NCI-H1417 (cell line): Measurements from ENCODE around the gene ROR2.
A peak's percentile ranks its signal among the peaks of the same experiment; 100 is the strongest.

Source experiments
- DNase-seq, 3 experiments: peaks; one replicate each; lab custom pipeline; 2025; lab: John Stamatoyannopoulos, UW

The ROR2 gene

DNA sequence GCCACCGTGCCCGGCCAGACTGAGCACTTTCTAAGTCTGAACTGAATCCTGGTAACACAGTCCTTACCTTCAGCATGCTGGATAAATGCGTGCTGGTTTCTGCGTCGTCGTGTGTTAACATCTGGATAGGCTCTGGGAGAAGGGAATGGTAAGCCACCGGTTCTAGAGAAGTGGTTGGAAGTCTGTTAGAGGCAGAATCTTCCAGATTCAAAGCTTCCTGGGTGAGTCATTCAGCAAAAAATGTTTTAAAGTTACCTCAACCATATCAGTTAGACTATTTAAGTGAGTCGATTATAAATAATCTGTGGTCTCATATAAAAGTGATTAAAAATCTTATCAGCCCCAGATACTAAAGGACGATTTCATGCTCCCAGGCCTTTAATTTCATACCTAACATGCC, 269.9 kb downstream of the ROR2 start:
- DNase-seq, result no peak

DNA sequence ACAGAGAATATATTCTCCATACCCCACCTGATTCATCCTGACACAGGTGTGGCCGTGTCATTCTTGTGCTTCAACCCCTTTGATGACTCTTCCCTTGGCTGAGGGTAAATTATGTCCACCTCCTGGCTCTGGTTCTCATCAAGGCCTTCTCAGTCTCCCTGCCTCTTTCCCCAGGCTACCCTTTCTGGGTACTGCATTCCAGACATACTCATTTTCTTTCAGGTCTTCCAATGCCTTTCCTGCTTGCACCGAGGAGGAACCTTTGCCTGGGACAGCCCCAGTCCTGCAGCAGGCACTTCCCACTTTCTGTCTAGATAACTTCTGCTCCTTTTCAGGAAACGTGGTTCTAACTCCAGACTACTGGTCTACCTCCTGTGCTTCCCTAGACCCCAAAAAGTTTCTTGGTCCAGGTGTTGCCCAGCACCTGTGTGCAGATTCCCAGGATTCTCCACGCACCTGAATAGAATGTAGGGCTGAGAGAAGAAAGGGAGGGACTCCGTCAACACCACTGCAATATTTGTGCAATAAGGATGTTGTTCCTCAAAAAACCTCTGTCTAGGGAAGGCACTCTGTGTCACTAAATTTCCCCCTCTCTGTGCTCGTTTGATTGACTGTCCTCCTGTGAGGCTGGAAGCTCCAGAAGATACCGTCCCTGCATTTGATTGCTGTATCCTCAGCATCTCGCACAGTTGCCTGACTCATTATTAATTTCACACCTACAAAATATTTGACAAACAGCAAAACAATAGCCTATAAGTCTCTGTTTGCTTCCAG, 271.0 kb downstream of the ROR2 start:
- DNase-seq, result no peak

DNA sequence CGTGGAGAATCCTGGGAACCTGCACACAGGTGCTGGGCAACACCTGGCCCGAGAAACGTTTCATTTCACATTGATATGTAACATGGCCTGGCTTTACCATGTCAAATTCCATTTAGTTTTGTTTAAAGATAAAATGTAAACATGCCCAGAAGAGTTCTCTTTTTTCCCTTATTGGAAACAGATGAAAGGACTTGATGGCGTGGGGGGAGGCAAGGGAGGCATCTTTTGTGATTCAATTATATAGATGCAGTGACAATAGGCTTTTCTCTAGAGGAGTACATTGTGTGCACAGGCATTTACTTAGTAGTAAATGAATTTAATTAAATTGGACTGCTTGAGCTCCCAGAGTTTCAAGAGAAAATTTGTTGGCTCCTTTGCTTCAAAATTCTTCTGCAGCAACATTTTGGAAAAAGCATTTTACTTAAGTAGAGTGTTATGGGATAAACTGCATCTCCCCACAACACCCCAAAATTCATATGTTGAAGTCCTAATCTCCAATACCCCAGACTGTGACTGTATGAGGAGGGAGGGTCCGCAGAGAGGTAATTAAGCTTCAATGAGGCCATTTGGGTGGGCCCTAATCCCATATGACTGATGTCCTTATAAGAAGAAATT, 272.1 kb downstream of the ROR2 start:
- DNase-seq, result peak in 1 of 3 experiments; percentile 31

DNA sequence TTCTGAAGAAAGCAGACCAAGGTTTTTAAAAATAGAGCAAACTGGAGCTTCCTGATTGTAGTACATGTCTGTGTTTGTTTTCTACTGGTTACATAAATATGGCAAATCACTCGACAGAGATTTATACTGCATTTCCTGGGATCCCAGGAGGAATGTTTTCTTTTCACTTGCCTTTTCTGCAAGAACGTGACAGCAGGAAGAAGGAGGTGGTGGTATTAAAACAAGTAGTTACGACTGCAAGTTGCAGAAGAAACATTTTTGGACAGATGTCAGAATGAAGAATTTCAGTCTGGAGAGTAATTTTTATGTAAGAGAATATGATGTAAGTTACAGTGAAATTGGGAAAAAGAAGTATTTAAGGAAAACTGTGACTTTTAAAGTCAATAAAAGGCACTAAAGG, 272.7 kb downstream of the ROR2 start:
- DNase-seq, result no peak

DNA sequence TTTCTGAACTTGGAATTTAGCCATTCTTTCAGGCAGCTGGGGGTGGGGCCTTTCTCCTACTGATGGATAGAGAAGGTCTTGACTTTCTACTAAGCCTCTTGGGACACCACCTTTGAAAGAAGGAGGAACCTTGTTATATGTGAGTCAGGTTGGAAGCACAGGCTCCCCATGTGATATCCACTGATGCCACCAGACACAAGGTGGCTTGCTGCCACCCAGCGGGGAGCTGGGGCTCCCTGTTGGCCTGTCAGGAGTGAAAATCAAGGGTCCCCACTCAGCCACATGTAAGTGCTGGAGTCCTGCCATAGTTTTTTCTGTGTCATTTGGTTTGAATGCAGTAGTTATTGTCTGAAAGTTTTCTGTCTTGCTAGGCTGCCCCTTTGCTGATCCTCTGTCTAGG, 274.0 kb downstream of the ROR2 start:
- DNase-seq, result no peak

DNA sequence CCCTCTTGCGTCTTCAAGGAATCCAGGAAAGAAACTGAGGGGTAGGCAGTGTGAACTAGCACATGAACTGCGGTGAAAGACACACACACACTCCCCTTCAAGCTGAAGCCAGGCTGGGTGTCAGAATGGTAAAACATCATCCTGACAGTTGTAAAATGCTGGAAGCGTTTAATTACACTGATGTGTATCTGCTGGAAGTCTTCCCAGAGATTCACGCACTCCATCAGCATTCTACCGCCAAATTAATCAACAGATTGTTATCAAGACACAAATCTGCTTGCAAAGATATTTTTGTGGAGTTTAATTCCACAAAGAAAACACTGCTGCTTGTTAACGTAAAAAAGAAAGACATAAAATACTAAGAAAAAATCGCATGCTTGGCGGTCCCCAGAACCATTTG, 285.4 kb downstream of the ROR2 start:
- no peak for DNase-seq

DNA sequence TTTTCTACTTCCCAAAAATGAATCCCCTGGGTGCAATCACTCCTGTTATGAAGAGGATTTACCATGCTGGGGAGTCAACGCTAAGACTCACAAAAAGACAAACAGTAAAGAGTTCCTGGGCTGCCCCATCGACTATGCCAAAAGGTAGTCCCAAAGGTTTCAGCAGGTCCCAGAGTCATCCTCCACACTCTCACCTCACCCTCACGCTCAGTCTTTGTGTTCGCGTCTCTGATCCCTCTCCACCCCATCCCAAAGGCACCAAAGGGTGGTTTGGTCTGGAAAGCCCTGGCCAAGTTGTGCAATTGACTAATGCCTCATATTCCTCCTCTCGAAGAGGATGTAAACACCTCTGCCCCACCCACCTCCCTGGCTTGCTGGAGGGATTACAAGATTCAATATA, 286.2 kb downstream of the ROR2 start:
- DNase-seq, result no peak

DNA sequence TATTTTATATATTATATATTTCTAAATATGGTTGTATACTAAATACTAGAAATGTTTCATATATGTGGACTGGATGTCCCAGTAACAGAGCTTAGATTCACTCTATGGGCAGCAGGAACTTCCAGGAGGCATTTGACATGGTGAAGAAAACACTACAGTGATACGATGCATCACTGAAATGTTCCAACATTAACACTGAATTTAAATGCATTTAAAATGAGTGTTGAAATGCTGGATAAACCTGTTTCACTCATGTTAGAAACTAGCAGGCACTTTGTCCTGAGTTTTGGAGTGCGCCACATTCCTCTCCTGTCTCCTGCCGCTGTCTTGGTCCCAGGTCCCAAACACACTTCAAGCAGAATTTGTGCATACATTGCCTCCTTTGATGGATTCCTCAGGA, 288.6 kb downstream of the ROR2 start:
- DNase-seq, result no peak

DNA sequence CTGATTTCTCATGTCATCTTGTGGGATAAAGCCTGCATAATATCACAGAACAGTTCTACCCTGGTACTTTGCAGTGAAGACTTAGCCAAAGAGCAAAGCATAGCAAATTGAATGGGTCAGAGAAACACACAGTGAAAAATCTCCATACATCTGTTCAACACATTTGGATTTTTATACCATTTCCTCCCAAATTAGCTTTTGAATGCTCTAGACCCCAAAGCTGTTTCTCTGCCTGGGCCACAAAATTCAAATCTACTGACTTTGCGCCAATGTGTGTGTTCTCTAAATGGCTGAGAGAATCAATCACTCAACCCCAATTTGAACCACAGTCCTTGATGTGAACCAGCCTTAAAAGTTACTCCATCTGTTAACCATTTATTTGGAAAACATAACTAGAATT, 289.5 kb downstream of the ROR2 start:
- no peak for DNase-seq

DNA sequence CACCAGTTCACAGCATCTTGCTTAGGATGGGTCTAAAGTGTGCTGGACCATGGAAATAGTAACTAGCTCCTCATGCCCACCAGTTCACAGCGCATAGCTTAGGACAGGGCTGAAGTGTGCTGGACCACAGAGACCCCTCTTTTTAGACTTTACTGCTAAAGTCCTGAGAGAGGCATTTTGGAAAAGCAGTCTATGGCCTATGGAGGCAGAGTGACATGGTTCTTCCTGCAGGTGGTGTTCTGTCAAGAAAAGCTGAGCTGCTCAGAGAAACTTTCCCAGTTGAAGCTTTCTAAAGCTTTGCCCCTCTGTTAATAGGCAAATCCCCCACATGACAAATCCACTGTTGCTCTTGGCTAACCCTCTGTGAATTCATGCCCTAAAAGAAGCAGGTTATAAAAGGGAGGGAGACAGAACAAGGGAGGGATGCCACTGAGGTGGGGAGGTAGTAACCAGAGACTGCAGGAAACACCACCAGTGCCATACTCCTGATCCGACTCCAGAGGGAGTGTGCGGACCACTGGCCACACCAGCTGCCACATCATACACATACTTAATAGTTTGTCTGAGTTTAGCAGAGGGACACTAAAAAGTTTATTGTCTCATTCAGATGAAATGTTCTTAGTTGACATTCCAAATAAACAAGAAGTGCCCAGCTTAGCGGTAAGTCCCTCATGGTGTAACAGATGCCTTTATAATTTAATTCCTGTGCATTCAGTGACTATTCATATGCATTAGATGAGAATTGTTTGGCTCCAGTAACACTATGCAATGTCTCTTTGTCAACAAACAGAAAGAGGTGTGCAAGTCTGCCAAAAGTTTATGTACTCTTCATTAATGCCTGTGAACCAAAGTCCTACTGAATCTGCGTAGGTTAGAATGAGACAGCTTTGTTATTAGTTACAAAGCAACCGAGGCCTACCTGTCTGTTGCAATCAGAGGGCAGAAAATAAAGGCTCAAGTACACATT, 290.2 kb downstream of the ROR2 start:
- DNase-seq, result peak in 2 of 3 experiments; percentile 18 to 47

DNA sequence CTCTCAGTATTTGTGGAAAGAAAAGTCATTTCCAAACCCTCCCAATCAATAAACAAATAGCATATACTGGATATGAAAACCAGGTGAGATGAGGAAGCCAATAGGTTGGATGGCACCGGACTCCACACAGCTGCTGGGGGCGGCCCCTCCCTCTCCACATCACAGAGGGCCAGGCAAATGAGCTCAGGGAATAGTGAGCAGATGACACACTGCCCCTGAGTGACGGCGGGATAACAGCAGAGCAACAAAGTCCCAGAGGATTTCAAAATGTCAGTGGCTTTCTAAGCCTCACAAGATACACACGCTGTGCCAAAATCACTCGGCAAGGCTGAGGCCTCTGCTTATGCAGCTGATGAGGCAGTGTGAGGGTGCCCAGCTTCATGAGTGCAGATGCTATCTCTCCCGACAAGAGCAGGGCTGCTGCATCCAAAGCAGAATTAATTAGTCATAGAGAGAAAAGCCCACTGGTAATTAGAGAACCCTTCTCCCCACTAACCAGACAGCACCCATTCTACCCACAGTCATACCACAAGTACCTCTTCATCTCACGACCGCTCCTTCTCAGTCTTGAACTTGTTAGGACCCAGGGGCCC, 291.4 kb downstream of the ROR2 start:
- peak in 1 of 3 experiments; percentile 0 for DNase-seq

DNA sequence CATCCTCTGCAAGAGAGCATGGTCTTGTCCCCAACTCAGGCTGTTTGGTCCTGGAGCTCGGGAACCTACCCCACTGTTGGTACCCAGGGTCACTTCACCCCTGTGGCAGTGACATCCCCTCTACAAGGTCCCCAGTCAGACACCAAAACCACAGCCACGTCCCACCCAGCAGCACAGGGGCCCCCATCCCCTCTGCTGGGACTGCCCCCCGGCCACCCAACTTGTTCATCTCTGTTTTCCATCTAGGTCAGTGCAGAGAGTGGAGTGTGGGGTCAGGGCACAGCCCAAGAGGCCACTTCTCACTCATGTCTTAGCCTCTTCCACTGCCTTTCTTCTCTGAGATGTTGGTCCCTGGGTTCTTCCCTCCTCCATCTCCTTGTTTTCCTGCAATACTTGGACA, 292.5 kb downstream of the ROR2 start:
- no peak for DNase-seq

DNA sequence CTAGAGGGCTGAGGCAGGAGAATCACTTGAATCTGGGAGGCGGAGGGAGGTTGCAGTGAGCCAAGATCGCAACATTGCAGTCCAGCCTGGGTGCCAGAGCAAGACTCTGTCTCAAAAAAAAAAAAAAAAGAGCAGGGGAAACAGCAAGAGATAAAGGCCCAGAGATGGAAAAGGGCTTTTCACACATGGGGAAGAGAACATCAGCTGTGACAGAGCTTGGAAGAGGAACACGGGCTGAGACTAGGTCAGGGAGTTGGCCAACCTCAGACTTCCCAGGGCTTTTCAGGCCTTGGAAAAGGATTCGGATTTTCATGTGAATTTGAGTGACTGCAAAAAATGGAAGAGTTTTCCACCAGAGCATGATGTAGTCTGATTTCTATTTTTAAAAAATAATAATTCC, 294.4 kb downstream of the ROR2 start:
- no peak for DNase-seq

DNA sequence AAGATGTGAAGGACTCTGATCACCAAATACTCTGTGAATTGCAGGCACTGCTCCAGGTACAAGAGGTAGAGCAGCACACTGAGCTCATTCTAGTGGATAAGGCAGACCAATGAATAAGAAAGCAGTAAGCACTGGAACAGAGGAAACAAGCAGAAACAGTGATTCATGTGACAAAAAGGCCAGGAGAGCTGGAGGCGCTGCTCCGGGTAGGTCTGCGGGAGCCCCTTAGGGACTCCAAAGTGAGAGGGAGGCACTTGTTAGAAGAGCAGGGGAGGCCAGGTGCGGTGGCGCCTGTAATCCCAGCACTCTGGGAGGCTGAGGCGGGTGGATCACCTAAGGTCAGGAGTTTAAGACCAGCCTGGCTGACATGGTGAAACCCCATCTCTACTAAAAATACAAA, 294.8 kb downstream of the ROR2 start:
- no peak for DNase-seq

DNA sequence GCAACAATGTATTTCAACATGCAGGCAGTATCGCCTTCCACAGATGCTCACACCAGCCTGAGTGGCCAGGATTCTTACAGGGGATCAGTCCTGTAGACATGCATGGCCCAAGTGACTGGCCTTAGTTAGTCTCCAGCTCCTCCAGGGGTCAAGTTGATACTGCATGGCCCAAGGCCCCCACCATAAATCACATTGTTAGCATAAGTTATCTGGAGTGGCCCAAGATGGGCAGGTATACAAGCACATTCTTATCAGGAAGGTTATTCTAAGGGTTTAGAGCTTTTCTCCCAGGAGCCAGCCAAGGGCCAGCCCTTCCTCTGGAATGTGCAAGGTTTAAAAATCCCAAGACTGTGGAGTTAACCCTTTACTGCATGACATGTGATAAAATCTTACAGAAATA, 295.5 kb downstream of the ROR2 start:
- DNase-seq, result no peak

DNA sequence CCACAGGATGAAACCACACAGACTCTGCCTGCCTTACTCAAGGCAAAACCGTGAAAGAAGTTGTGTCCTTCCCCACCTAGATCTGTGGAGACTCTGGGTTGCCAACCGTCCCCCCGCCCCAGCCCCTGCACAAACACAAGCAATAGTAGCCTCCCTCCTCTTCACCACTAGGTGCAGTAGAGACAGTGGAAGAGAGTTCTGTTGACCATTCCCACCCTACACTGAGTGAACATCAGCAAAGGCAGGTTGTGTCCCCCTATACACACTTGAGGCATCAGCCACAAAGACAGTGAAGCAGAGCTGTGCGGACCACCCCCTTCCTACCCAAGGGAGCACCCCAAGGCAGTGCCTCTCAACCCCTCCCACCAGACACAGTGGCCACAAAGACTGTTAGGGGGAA, 302.7 kb downstream of the ROR2 start:
- no peak for DNase-seq

DNA sequence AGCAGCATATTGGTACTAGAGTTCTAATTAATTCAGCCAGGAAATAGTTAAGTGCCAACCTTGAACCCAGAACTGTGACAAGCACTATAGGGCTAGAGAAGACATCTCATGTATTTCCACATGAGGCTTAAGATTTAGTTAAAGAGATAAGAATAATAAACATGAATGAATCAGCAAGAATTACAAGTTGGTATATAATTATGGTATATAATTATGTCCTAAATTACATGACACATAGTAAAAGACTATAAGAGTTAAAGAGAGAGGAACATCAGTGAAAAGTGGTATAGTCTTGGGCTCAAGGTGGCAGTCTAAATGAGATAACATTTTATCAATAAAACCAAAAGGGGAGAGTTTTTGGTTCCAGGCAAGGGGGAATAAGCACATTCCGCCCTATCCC, 303.3 kb downstream of the ROR2 start:
- DNase-seq, result no peak

DNA sequence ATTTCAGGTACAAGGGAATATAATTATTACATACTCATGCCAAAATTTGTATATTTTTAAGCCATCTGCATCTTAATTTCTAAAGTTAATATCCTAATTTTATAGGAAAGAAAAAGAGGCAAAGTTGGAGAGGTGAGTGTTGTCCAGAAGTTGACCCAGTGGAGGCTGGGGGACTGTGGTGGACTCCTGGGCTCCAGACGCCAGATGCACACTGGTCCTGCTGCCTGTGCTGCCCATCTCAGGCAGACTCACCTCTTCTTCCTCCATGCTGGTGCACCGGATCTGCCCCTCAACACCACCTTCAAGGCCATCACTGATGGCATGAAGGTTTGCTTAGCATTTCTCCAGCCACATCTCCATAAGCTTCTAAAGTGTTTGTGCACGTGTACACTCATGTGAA, 305.6 kb downstream of the ROR2 start:
- no peak for DNase-seq

DNA sequence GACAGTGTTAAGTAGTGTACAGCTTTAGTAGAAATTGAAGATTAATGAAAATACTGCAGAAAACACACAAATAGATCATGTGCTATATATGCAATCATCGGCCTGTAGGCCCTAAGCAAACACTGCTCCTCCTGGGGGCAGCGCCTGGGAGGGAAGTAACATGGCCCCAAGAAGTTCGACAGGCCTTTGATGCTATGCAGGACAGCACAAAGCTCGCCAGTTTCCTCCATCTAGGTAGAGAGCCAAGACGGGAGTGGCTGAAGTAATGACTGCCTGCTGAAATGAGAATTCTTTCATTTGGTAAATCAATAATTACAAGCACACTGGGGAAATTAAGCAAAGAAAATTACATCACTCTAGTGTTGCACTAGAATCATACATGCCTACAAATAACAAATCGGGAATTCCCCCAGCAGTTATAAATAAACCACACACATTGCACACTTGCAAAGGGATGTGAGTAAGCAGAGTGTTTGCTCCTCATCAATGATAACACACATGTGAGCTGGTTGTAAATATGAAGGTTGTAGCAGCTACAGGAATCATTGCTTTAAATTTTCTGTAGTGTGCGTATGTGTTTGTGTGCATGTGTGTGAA, 306.4 kb downstream of the ROR2 start:
- DNase-seq, result no peak

DNA sequence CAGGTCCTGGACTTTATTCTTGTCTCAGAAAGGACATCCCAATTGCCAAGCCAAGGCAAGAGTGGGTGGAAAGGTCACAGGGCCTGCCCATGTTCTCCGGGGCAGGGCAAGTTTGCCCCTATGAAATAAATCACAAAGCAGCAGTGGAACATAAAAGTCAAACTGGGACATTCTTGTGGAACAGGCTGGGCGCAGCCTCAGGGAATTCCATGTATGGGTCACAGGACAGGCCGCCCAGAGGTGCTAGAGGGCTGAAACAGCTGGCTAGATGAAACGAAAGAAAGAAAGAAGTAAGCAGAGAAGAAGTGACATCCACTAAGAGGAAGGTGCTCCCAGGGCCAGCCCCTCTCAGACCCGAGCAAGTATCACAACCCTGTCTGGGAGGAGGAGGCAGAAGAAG, 307.3 kb downstream of the ROR2 start:
- no peak for DNase-seq

DNA sequence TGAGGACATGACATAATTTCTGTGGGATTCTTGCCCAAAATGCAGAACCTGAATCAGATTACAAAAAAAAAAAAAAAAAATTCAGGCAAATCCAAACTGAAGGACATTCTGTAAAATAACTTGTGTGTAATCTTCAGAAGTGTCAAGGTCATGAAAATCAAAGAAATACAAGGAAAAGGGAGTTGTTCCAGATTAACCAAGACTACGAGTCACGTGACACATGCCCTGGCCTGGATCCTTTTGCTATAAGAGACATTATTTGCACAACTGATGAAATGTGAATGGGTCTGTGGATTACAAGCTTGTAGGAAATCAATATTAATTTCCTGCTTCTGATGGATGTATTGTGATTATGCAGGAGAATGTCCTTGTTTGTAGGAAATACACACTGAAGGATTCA, 309.6 kb downstream of the ROR2 start:
- DNase-seq, result no peak

DNA sequence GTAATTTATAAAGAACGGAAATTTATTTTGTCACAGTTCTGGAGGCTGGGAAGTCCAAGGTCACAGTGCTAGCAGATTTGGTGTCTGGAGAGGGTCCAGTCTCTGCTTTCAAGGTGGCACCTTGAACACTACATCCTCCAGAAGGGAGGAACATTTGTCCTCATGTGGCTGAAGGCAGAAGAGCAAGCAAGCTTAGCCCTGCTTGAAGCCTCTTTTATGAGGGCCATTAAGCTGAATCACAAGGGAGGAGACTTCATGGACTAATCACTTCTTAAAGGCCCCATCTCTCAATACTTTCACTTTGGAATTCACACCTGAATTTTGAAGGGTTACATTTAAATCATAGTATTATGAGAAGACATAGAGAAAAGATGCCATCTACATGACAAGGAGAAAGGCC, 311.0 kb downstream of the ROR2 start:
- no peak for DNase-seq
